H1 (cell line): ENCODE measurements around the gene CLEC7A. TPM values are rescaled to one million over a fixed set of nuclear protein-coding genes. Genes with fewer than 3 reads are reported as not detected.

Source experiments
- CTCF ChIA-PET: fragments of 300-600 bp; sonication (Branson Sonifier 250); formaldehyde crosslinking; loops from one replicate; lab custom pipeline; 2021; ENCODE audit not compliant: partially characterized antibody; lab: Charles Lee
- POLR2A ChIA-PET: fragments of 300-600 bp; sonication (Branson Sonifier 250); formaldehyde crosslinking; loops from one replicate; lab custom pipeline; 2021; ENCODE audit warnings: inconsistent platforms; ENCODE audit not compliant: partially characterized antibody; lab: Charles Lee
- DNase-seq, 2 experiments: peaks; one replicate each; pipeline versions ENCODE4 v3.0.0 to v3.0.0-alpha.2; 2010 to 2022; ENCODE audit warnings: low spot score in 2 of 2, low read depth in 1 of 2, mixed read lengths in 1 of 2
- FAIRE-seq: peaks from 2 replicates; lab custom pipeline; 2011; peaks lifted over from hg19 to GRCh38; lab: Jason Lieb, UNC
- H2AFZ ChIP-seq: 2 replicates; pipeline ENCODE4 v1.8.1; 2012; ENCODE audit warnings: low read length, inconsistent platforms
- H2AK5ac ChIP-seq: 2 replicates; pipeline ENCODE4 v1.6.1; 2013; ENCODE audit warnings: low read depth, low read length
- H2BK120ac ChIP-seq: replicated peaks from 2 replicates; pipeline ENCODE3; 2013; ENCODE audit warnings: low read depth, low read length, inconsistent platforms
- H2BK12ac ChIP-seq: 2 replicates; pipeline ENCODE4 v1.6.1; 2013; ENCODE audit warnings: low read depth, low read length
- H2BK15ac ChIP-seq: 2 replicates; pipeline ENCODE4 v1.6.1; 2013; ENCODE audit warnings: low read length
- H2BK20ac ChIP-seq: 2 replicates; pipeline ENCODE4 v1.6.1; 2013; ENCODE audit warnings: low read length
- H2BK5ac ChIP-seq: 2 replicates; pipeline ENCODE4 v1.6.1; 2013; ENCODE audit warnings: low read depth, low read length
- H3K14ac ChIP-seq: 2 replicates; pipeline ENCODE4 v1.6.1; 2013; ENCODE audit warnings: inconsistent platforms; ENCODE audit not compliant: insufficient read length
- H3K18ac ChIP-seq: 2 replicates; pipeline ENCODE4 v1.6.1; 2013; ENCODE audit warnings: low read length; ENCODE audit errors: extremely low read depth
- H3K23ac ChIP-seq: 2 replicates; pipeline ENCODE4 v1.6.1; 2013; ENCODE audit warnings: inconsistent platforms; ENCODE audit not compliant: insufficient read length
- H3K23me2 ChIP-seq: 2 replicates; pipeline ENCODE4 v1.6.1; 2013; ENCODE audit warnings: low read depth, low read length
- H3K27ac ChIP-seq: 2 replicates; pipeline ENCODE4 v1.6.1; 2011; ENCODE audit warnings: low read depth, low read length, inconsistent platforms
- H3K27me3 ChIP-seq, 4 experiments: replicated peaks in 1 of 4; 1 replicate in 1 of 4; 2 replicates in 3 of 4; pipeline versions ENCODE4 v1.6.1 to v1.8.1; 2011 to 2013; ENCODE audit warnings: low read length in 3 of 4, mild to moderate bottlenecking in 3 of 4, inconsistent platforms in 2 of 4, mixed read lengths in 2 of 4, moderate library complexity in 1 of 4; ENCODE audit not compliant: control insufficient read depth in 3 of 4, insufficient read depth in 3 of 4; ENCODE audit errors: extremely low read depth in 1 of 4
- H3K36me3 ChIP-seq, 4 experiments: 2 replicates each; pipeline versions ENCODE4 v1.6.1 to v1.8.1; 2011 to 2013; ENCODE audit warnings: mild to moderate bottlenecking in 4 of 4, low read length in 3 of 4, moderate library complexity in 2 of 4, control low read depth in 1 of 4, inconsistent platforms in 1 of 4; ENCODE audit not compliant: insufficient read depth in 4 of 4, control insufficient read depth in 2 of 4
- H3K4ac ChIP-seq: replicated peaks from 2 replicates; pipeline ENCODE3; 2013; ENCODE audit warnings: low read length, low read depth, mixed read lengths, inconsistent platforms; ENCODE audit not compliant: insufficient read length
- H3K4me1 ChIP-seq, 4 experiments: replicated peaks in 1 of 4; 1 replicate in 1 of 4; 2 replicates in 3 of 4; pipeline versions ENCODE4 v1.6.1 to v1.8.1; 2011 to 2013; ENCODE audit warnings: low read length in 3 of 4, inconsistent platforms in 2 of 4, mixed read lengths in 1 of 4; ENCODE audit not compliant: insufficient read depth in 4 of 4, control insufficient read depth in 3 of 4
- H3K4me2 ChIP-seq, 2 experiments: 2 replicates each; pipeline versions ENCODE4 v1.6.1 to v1.8.1; 2011 to 2013; ENCODE audit warnings: low read depth in 2 of 2, low read length in 2 of 2, control low read depth in 1 of 2, inconsistent platforms in 1 of 2, mild to moderate bottlenecking in 1 of 2; ENCODE audit not compliant: insufficient read depth in 1 of 2
- H3K4me3 ChIP-seq, 4 experiments: fragments of 200-600, 300-600 bp in 1 of 4; sonication (generic), shearing (Covaris generic), sonication (Bioruptor Twin) in 1 of 4; 2 replicates each; pipeline versions ENCODE4 v1.5.1 to v1.8.1; 2011 to 2016; ENCODE audit warnings: low read length in 4 of 4, low read depth in 3 of 4, control low read depth in 2 of 4, inconsistent platforms in 2 of 4, mild to moderate bottlenecking in 2 of 4, mixed read lengths in 1 of 4, moderate library complexity in 1 of 4; ENCODE audit not compliant: insufficient read depth in 2 of 4; ENCODE audit errors: extremely low read depth in 1 of 4
- H3K56ac ChIP-seq: replicated peaks from 2 replicates; pipeline ENCODE3; 2013; ENCODE audit warnings: low read depth, mild to moderate bottlenecking, mixed read lengths, low read length, inconsistent platforms; ENCODE audit not compliant: insufficient read length
- H3K79me1 ChIP-seq: 2 replicates; pipeline ENCODE4 v1.6.1; 2013; ENCODE audit warnings: low read depth, low read length, control low read depth
- H3K79me2 ChIP-seq, 2 experiments: 2 replicates each; pipeline versions ENCODE4 v1.6.1 to v1.8.1; 2012 to 2013; ENCODE audit warnings: low read length in 2 of 2, mild to moderate bottlenecking in 2 of 2, inconsistent platforms in 1 of 2; ENCODE audit not compliant: insufficient read depth in 2 of 2, control insufficient read depth in 1 of 2
- H3K9ac ChIP-seq, 4 experiments: replicated peaks in 1 of 4; 1 replicate in 1 of 4; 2 replicates in 3 of 4; pipeline versions ENCODE4 v1.6.1 to v1.8.1; 2011 to 2013; ENCODE audit warnings: low read depth in 3 of 4, low read length in 3 of 4, control low read depth in 2 of 4, mild to moderate bottlenecking in 2 of 4, moderate library complexity in 2 of 4, inconsistent platforms in 1 of 4; ENCODE audit errors: extremely low read depth in 1 of 4
- H3K9me3 ChIP-seq, 2 experiments: 2 replicates each; pipeline versions ENCODE4 v1.6.1 to v1.8.1; 2012 to 2013; ENCODE audit warnings: mild to moderate bottlenecking in 2 of 2, moderate library complexity in 2 of 2, control low read depth in 1 of 2, inconsistent platforms in 1 of 2, low read depth in 1 of 2, low read length in 1 of 2, mixed read lengths in 1 of 2; ENCODE audit not compliant: insufficient read depth in 2 of 2
- H4K20me1 ChIP-seq, 2 experiments: replicated peaks in 1 of 2; 2 replicates each; pipeline versions ENCODE3 to v1.8.1; 2011 to 2013; ENCODE audit warnings: inconsistent platforms in 2 of 2, low read length in 2 of 2, mild to moderate bottlenecking in 1 of 2; ENCODE audit not compliant: insufficient read depth in 2 of 2, control insufficient read depth in 1 of 2
- H4K5ac ChIP-seq: 2 replicates; pipeline ENCODE4 v1.6.1; 2013; ENCODE audit warnings: low read length, low read depth, mixed read lengths, inconsistent platforms; ENCODE audit not compliant: insufficient read length
- H4K8ac ChIP-seq: 2 replicates; pipeline ENCODE4 v1.8.0; 2013; ENCODE audit warnings: mild to moderate bottlenecking, moderate library complexity, low read length, inconsistent platforms; ENCODE audit not compliant: insufficient read depth; ENCODE audit errors: extremely low read depth
- H4K91ac ChIP-seq: replicated peaks from 2 replicates; pipeline ENCODE3; 2013; ENCODE audit warnings: low read length, mixed read lengths, inconsistent platforms; ENCODE audit not compliant: insufficient read length
- CREB1 ChIP-seq: IDR thresholded peaks from 2 replicates; pipeline ENCODE4 v1.6.1; 2012; ENCODE audit warnings: inconsistent platforms
- CTBP2 ChIP-seq: IDR thresholded peaks from 2 replicates; pipeline ENCODE4 v1.7.0; 2011; ENCODE audit warnings: borderline replicate concordance, mild to moderate bottlenecking, moderate library complexity, mixed read lengths, low read length; ENCODE audit not compliant: insufficient read depth, insufficient read length
- CTCF ChIP-seq, 3 experiments: IDR thresholded peaks; 1 replicate in 2 of 3; 2 replicates in 1 of 3; pipeline versions ENCODE4 v1.5.1 to v1.6.1; 2011; ENCODE audit warnings: low read length in 3 of 3, mild to moderate bottlenecking in 3 of 3, inconsistent platforms in 2 of 3, low read depth in 1 of 3, moderate library complexity in 1 of 3; ENCODE audit not compliant: insufficient read depth in 1 of 3; ENCODE audit errors: control extremely low read depth in 1 of 3
- GTF2F1 ChIP-seq: IDR thresholded peaks from 2 replicates; pipeline ENCODE4 v1.6.1; 2012; ENCODE audit warnings: low read depth, low read length, improper control_type of control experiment, borderline replicate concordance
- PHF8 ChIP-seq: fragments of 200-600 bp; sonication (generic); conservative IDR thresholded peaks from 2 replicates; pipeline ENCODE4 v1.7.1; 2012; ENCODE audit warnings: low read depth, mild to moderate bottlenecking, inconsistent platforms, low read length, moderate library complexity
- RBBP5 ChIP-seq: IDR thresholded peaks from 2 replicates; pipeline ENCODE4 v1.7.1; 2012; ENCODE audit warnings: low read depth, mild to moderate bottlenecking, inconsistent platforms, low read length, moderate library complexity, borderline replicate concordance
- SP2 ChIP-seq: IDR thresholded peaks from 2 replicates; pipeline ENCODE4 v1.6.1; 2012; ENCODE audit warnings: mild to moderate bottlenecking, low read length, inconsistent platforms
- SUZ12 ChIP-seq: fragments of 200-600 bp; sonication (generic); IDR thresholded peaks from 2 replicates; pipeline ENCODE4 v1.6.1; 2012; ENCODE audit warnings: mild to moderate bottlenecking, inconsistent platforms, low read length, moderate library complexity, mixed read lengths
- TBP ChIP-seq: IDR thresholded peaks from 2 replicates; pipeline ENCODE4 v1.6.1; 2011; ENCODE audit warnings: low read depth, low read length, improper control_type of control experiment
- YY1 ChIP-seq: IDR thresholded peaks from 2 replicates; pipeline ENCODE4 v1.6.1; 2011; ENCODE audit warnings: low read depth, mild to moderate bottlenecking, low read length
- WGBS, 2 experiments: shearing (Covaris generic) in 1 of 2; methylation state at CpG; one replicate each; pipeline versions ENCODE4 v1.1.6 to v1.1.7; 2013 to 2015; ENCODE audit warnings: low lambda C conversion rate in 2 of 2, mixed read lengths in 2 of 2, inconsistent platforms in 1 of 2, low coverage in 1 of 2, missing lambda C conversion rate in 1 of 2; ENCODE audit not compliant: insufficient replicate concordance in 2 of 2, insufficient coverage in 1 of 2, insufficient read length in 1 of 2; ENCODE audit errors: extremely low coverage in 1 of 2, missing lambda C conversion rate in 1 of 2; 5-methylcytosine and 5-hydroxymethylcytosine counted together
- polyA plus RNA-seq, 7 experiments: library from polyadenylated mRNA; depleted of rRNA in 3 of 7; stranded (reverse) in 5 of 7; unstranded in 2 of 7; fragments of >200 nt in 5 of 7; fragments of 200-250 nt in 2 of 7; gene quantifications; 1 replicate in 5 of 7; 2 replicates in 1 of 7; 4 replicates in 1 of 7; pipeline versions ENCODE4 v1.2.1 to v1.2.3, GENCODE V29; 2011 to 2013; ENCODE audit warnings: missing spikeins in 2 of 7, mixed read lengths in 2 of 7
- total RNA-seq: library from RNA; stranded (reverse); fragmentation: NEBNext Ultra II Directional; extraction: Animal tissue kit (Norgen Biotek cat#: 25700); gene quantifications from 2 replicates; pipeline ENCODE4 v1.2.1, GENCODE V29; 2021

CLEC7A gene
- total and polyA plus RNA-seq, 2 of the 8 experiments (the other 6 are each of a cell fraction or from before 2014, with no cell fraction given): 0.09 to 0.15 TPM

GRCh38 chr12:10171973-10172728 lies 42.2 kb upstream of the CLEC7A start, which contains the start of gene OLR1:
OLR1 (minus strand) TSS chr12:10172132; CDS start chr12:10172077, 55 bp downstream.
- H2BK120ac ChIP-seq: no peak within 1 kb of the TSS
- no peak within 1 kb of the TSS for H3K4ac ChIP-seq
- no peak within 1 kb of the TSS for H2BK12ac ChIP-seq
- H4K5ac ChIP-seq: no peak within 1 kb of the TSS
- no peak within 1 kb of the TSS for H3K9ac ChIP-seq
- no peaks in the 10 kb centered on the region for H3K36me3 ChIP-seq
- no peak within 1 kb of the TSS for H3K14ac ChIP-seq
- no peak within 1 kb of the TSS for H3K4me2 ChIP-seq
- POLR2A ChIA-PET: interaction anchor here (1.1 kb wide), 1 partner anchor 18 kb away, joined by 4 read pairs; no protein-coding TSS in a partner anchor
- no peak within 1 kb of the TSS for H2AFZ ChIP-seq
- no peak within 1 kb of the TSS for H3K4me3 ChIP-seq
- no peak within 1 kb of the TSS for H3K27ac ChIP-seq
- no peaks in the 10 kb centered on the region for H3K79me1 ChIP-seq
- CTCF ChIA-PET: interaction anchor here (0.8 to 1.2 kb wide), 4 partner anchors 9 to 19 kb away, joined by 3 to 4 read pairs (median 3); no protein-coding TSS in a partner anchor
- no peaks in the 10 kb centered on the region for H3K23me2 ChIP-seq
- no peak within 1 kb of the TSS for H3K18ac ChIP-seq
- H3K23ac ChIP-seq: no peak within 1 kb of the TSS
- no peak for DNase-seq
- H4K8ac ChIP-seq: no peak within 1 kb of the TSS
- no peak within 1 kb of the TSS for H2BK20ac ChIP-seq
- no peaks in the 10 kb centered on the region for H3K9me3 ChIP-seq
- no peaks in the 10 kb centered on the region for H3K4me1 ChIP-seq
- FAIRE-seq: no peak
- no peaks in the 10 kb centered on the region for H3K79me2 ChIP-seq
- no peak within 1 kb of the TSS for H2BK15ac ChIP-seq
- 90% methylated on average over 7 of the region's 7 CpGs; no CpG with 5 or more reads in 1 of the 2 experiments for WGBS, 2 experiments
- no peak within 1 kb of the TSS for H4K91ac ChIP-seq
- H3K56ac ChIP-seq: no peak within 1 kb of the TSS
- H4K20me1 ChIP-seq: no peaks in the 10 kb centered on the region
- H3K27me3 ChIP-seq: no peaks in the 10 kb centered on the region
- H2BK5ac ChIP-seq: no peak within 1 kb of the TSS
- H2AK5ac ChIP-seq: no peak within 1 kb of the TSS
- TF ChIP-seq YY1 (no peak), CREB1 (no peak), TBP (no peak), PHF8 (no peak), SUZ12 (no peak), CTCF (IDR thresholded peaks at IDR 0.05; ENCODE audit: control extremely low read depth in 1 of 3, insufficient read depth in 1 of 3, low read depth in 1 of 3, low read length in 3 of 3) (no peak), SP2 (no peak), CTBP2 (no peak), RBBP5 (no peak), GTF2F1 (no peak)
